Measurements from ENCODE around the gene MIOX. TPM values are rescaled to one million over a fixed set of nuclear protein-coding genes. Genes with fewer than 3 reads are reported as not detected.
"Not testable (repeated sequence)": the region's sequence is repeated elsewhere in the genome, so short reads cannot be mapped to it uniquely, and the experiment has no call there.

The MIOX gene
- total and polyA plus RNA-seq, 9 of the 15 experiments (the other 6 are each of a cell fraction or from before 2014, with no cell fraction given), result 0.08 TPM; not detected in 8

GRCh38 chr22:50520184-50520583 is 33.5 kb downstream of the MIOX start:
- H3K79me2 ChIP-seq (ENCODE audit: control insufficient read depth, insufficient read depth, low read length), result peaks cover 26% of the 10 kb centered on the region
- ATAC-seq; H3K9me3 ChIP-seq (replicated peaks; ENCODE audit: control insufficient read depth, insufficient read depth, low read depth, low read length); POLR2A ChIA-PET; FAIRE-seq; H3K9me1 ChIP-seq (ENCODE audit: control insufficient read depth, insufficient read depth, low read length); intact Hi-C loops (cut with micrococcal nuclease); H3K9ac ChIP-seq (ENCODE audit: insufficient read depth in 1 of 2, low read depth in 2 of 2, low read length in 2 of 2); H3K27ac ChIP-seq (ENCODE audit: extremely low read depth, low read depth, low read length); H2AFZ ChIP-seq (ENCODE audit: low read depth, low read length); H3K27me3 ChIP-seq (ENCODE audit: control insufficient read depth in 2 of 2, insufficient read depth in 2 of 2, low read length in 2 of 2); DNase-seq (ENCODE audit: extremely low read depth in 1 of 4, low spot score in 3 of 4); H3K4me2 ChIP-seq (ENCODE audit: insufficient read depth, low read length); H3K4me3 ChIP-seq; CTCF ChIA-PET (ENCODE audit: low intra/inter-chr PET ratio); BruUV-seq (replicated peaks): not testable (repeated sequence)
- WGBS (ENCODE audit: insufficient coverage, low coverage, missing lambda C conversion rate), result 97% methylated on average over 6 of the region's 8 CpGs
- in situ Hi-C loops (cut with MboI), result loop anchor here (5.0 kb wide), 1 partner anchor 47 kb away; no protein-coding TSS in a partner anchor
- H4K20me1 ChIP-seq (replicated peaks; ENCODE audit: control insufficient read depth, insufficient read depth, low read length), result peaks cover 12% of the 10 kb centered on the region; the same call in 1 of the 2 replicates
- peaks cover 0 to 25% of the 10 kb centered on the region in 2 experiments; a peak in 3 of 5 replicates for H3K4me1 ChIP-seq (replicated peaks in 1 of 2; ENCODE audit: control insufficient read depth in 2 of 2, insufficient read depth in 2 of 2, low read length in 2 of 2)
- H3K36me3 ChIP-seq (ENCODE audit: control insufficient read depth, insufficient read depth, low read length), result peaks cover 80% of the 10 kb centered on the region; the same call in 1 of the 3 replicates
- peak; percentile 77 for TF ChIP-seq ZNF121 (CRISPR knock-in tag; conservative IDR thresholded peaks at IDR 0.05)

GRCh38 chr22:50520826-50521453 is 34.3 kb downstream of the MIOX start:
- H3K4me3 ChIP-seq, result no peak overlapping the region
- H3K9me1 ChIP-seq (ENCODE audit: control insufficient read depth, insufficient read depth, low read length), result no peaks in the 10 kb centered on the region
- in situ Hi-C loops (cut with MboI), result loop anchor here (5.0 kb wide), 1 partner anchor 46 kb away; no protein-coding TSS in a partner anchor
- H3K9ac ChIP-seq (ENCODE audit: insufficient read depth in 1 of 2, low read depth in 2 of 2, low read length in 2 of 2), result no peak overlapping the region
- WGBS (ENCODE audit: insufficient coverage, low coverage, missing lambda C conversion rate), result 93% methylated on average over 3 of the region's 13 CpGs
- H3K79me2 ChIP-seq (ENCODE audit: control insufficient read depth, insufficient read depth, low read length), result peaks cover 25% of the 10 kb centered on the region
- CTCF ChIA-PET (ENCODE audit: low intra/inter-chr PET ratio), result no interaction called here
- TF ChIP-seq RBFOX2 (IDR thresholded peaks at IDR 0.05; ENCODE audit: low read depth, low read length) (peak; percentile 8; the same call in 1 of the 2 replicates), SREBF2 (CRISPR knock-in tag; IDR thresholded peaks at IDR 0.05) (no peak)
- H3K36me3 ChIP-seq (ENCODE audit: control insufficient read depth, insufficient read depth, low read length), result peaks cover 77% of the 10 kb centered on the region; the same call in 1 of the 3 replicates
- peaks cover 12% of the 10 kb centered on the region; the same call in 1 of the 2 replicates for H4K20me1 ChIP-seq (replicated peaks; ENCODE audit: control insufficient read depth, insufficient read depth, low read length)
- no peaks in the 10 kb centered on the region for H3K9me3 ChIP-seq (replicated peaks; ENCODE audit: control insufficient read depth, insufficient read depth, low read depth, low read length)
- intact Hi-C loops (cut with micrococcal nuclease), result no loop called here
- POLR2A ChIA-PET, result interaction anchor here (0.8 to 5.3 kb wide), 2 partner anchors 11 to 49 kb away, joined by 3 to 65 read pairs; partner anchors contain the start of genes LMF2 and NCAPH2
- H3K4me1 ChIP-seq (replicated peaks in 1 of 2; ENCODE audit: control insufficient read depth in 2 of 2, insufficient read depth in 2 of 2, low read length in 2 of 2), result peaks cover 0 to 33% of the 10 kb centered on the region in 2 experiments; a peak in 3 of 5 replicates
- H2AFZ ChIP-seq (ENCODE audit: low read depth, low read length), result no peak overlapping the region
- no peak overlapping the region for H3K27ac ChIP-seq (ENCODE audit: extremely low read depth, low read depth, low read length)
- FAIRE-seq (no peak), ATAC-seq (no peak), DNase-seq (ENCODE audit: extremely low read depth in 1 of 4, low spot score in 3 of 4) (no peak)
- BruUV-seq (replicated peaks), result no TSS peak
- H3K4me2 ChIP-seq (ENCODE audit: insufficient read depth, low read length), result no peak overlapping the region
- no peaks in the 10 kb centered on the region for H3K27me3 ChIP-seq (ENCODE audit: control insufficient read depth in 2 of 2, insufficient read depth in 2 of 2, low read length in 2 of 2)
